HepG2 (cell line): ENCODE results near the gene CXXC5. TPM values are rescaled to one million over a fixed set of nuclear protein-coding genes. Genes with fewer than 3 reads are reported as not detected.

Source experiments
- ATF6 ChIP-seq: sonication (generic); formaldehyde crosslinking; conservative IDR thresholded peaks from 2 replicates; pipeline ENCODE4 v1.4.0; 2020; ENCODE audit warnings: missing genetic modification reagents
- FOXK2 ChIP-seq: fragments of 450-650 bp; IDR thresholded peaks from 2 replicates; pipeline ENCODE4 v1.6.1; 2016
- GABPA ChIP-seq, 2 experiments: IDR thresholded peaks; 2 replicates each; pipeline ENCODE4 v1.6.1; 2011 to 2016; ENCODE audit warnings: low read depth in 2 of 2, low read length in 1 of 2, missing biosample characterization in 1 of 2, missing genetic modification characterization in 1 of 2
- GFI1 ChIP-seq: sonication (generic); formaldehyde crosslinking; IDR thresholded peaks from 2 replicates; pipeline ENCODE4 v1.5.0; 2020; ENCODE audit warnings: missing genetic modification reagents, mild to moderate bottlenecking, borderline replicate concordance
- HMG20A ChIP-seq: IDR thresholded peaks from 2 replicates; pipeline ENCODE4 v1.6.1; 2016; ENCODE audit warnings: borderline replicate concordance
- HMGA1 ChIP-seq: sonication (generic); formaldehyde crosslinking; conservative IDR thresholded peaks from 2 replicates; pipeline ENCODE4 v1.4.0; 2020; ENCODE audit warnings: missing genetic modification reagents
- HNF4G ChIP-seq, 2 experiments: sonication (generic) in 1 of 2; formaldehyde crosslinking in 1 of 2; IDR thresholded peaks; 2 replicates each; pipeline versions ENCODE4 v1.4.0 to v1.6.1; 2011 to 2020; ENCODE audit warnings: borderline replicate concordance in 2 of 2, low read depth in 2 of 2, mild to moderate bottlenecking in 2 of 2, low read length in 1 of 2, missing genetic modification reagents in 1 of 2, moderate library complexity in 1 of 2
- HOXA3 ChIP-seq: sonication (generic); formaldehyde crosslinking; IDR thresholded peaks from 2 replicates; pipeline ENCODE4 v1.5.0; 2020; ENCODE audit warnings: missing genetic modification reagents
- MAFF ChIP-seq: IDR thresholded peaks from 2 replicates; pipeline ENCODE4 v1.6.1; 2011; ENCODE audit warnings: low read depth, low read length, improper control_type of control experiment
- NCOA2 ChIP-seq: sonication (generic); formaldehyde crosslinking; IDR thresholded peaks from 2 replicates; pipeline ENCODE4 v1.8.0; 2022; ENCODE audit warnings: inconsistent platforms
- REL ChIP-seq: sonication (generic); formaldehyde crosslinking; conservative IDR thresholded peaks from 2 replicates; pipeline ENCODE4 v1.8.0; 2022; ENCODE audit warnings: mild to moderate bottlenecking, missing genetic modification reagents, moderate library complexity
- RXRB ChIP-seq: IDR thresholded peaks from 2 replicates; pipeline ENCODE4 v1.6.1; 2016; ENCODE audit warnings: borderline replicate concordance, missing genetic modification reagents, missing compliant biosample characterization
- TCF12 ChIP-seq, 2 experiments: fragments of 450-650 bp in 1 of 2; sonication (generic) in 1 of 2; formaldehyde crosslinking in 1 of 2; IDR thresholded peaks; 2 replicates each; pipeline versions ENCODE4 v1.6.1 to v1.8.0; 2017 to 2022; ENCODE audit warnings: antibody characterized with exemption in 1 of 2, mild to moderate bottlenecking in 1 of 2, missing genetic modification reagents in 1 of 2, moderate library complexity in 1 of 2
- ZFP36L1 ChIP-seq: sonication (generic); formaldehyde crosslinking; IDR thresholded peaks from 2 replicates; pipeline ENCODE4 v1.8.0; 2022; ENCODE audit warnings: mild to moderate bottlenecking, missing genetic modification reagents, moderate library complexity
- ZNF431 ChIP-seq: sonication (generic); formaldehyde crosslinking; IDR thresholded peaks from 2 replicates; pipeline ENCODE4 v1.9.0; 2022; ENCODE audit warnings: missing genetic modification reagents, low read depth, mild to moderate bottlenecking, borderline replicate concordance
- ZNF687 ChIP-seq: sonication (generic); formaldehyde crosslinking; IDR thresholded peaks from 2 replicates; pipeline ENCODE4 v1.5.1; 2020; ENCODE audit warnings: mild to moderate bottlenecking, missing genetic modification reagents, moderate library complexity
- ZNF746 ChIP-seq: sonication (generic); formaldehyde crosslinking; IDR thresholded peaks from 2 replicates; pipeline ENCODE4 v1.8.0; 2022; ENCODE audit warnings: mild to moderate bottlenecking, missing genetic modification reagents
- ZSCAN21 ChIP-seq: sonication (generic); formaldehyde crosslinking; IDR thresholded peaks from 2 replicates; pipeline ENCODE4 v1.8.0; 2022; ENCODE audit warnings: mild to moderate bottlenecking, missing genetic modification reagents, moderate library complexity, borderline replicate concordance
- polyA plus RNA-seq, 8 experiments: library from polyadenylated mRNA; depleted of rRNA in 3 of 8; stranded (reverse) in 7 of 8; unstranded in 1 of 8; fragments of >200 nt; fragmentation: Illumina TruSeq in 4 of 8; extraction: Trizol in 4 of 8; gene quantifications; 2 replicates each; pipeline versions ENCODE4 v1.2.1 to v1.2.3, GENCODE V29; 2011 to 2016; ENCODE audit warnings: low read depth in 4 of 8, missing spikeins in 1 of 8, mixed read lengths in 1 of 8; ENCODE audit not compliant: insufficient read depth in 1 of 8
- total RNA-seq, 5 experiments: library from RNA; depleted of rRNA; stranded (reverse); fragments of >200 nt; fragmentation: Illumina TruSeq; extraction: Trizol; gene quantifications; 2 replicates each; pipeline ENCODE4 v1.2.3, GENCODE V29; 2016; ENCODE audit warnings: low read depth in 1 of 5
- TF ChIP-seq, protein P1 (sequence below): sonication (generic); formaldehyde crosslinking; IDR thresholded peaks from 2 replicates; pipeline ENCODE4 v1.8.1; 2023; ENCODE audit warnings: mild to moderate bottlenecking, inconsistent platforms, moderate library complexity, missing genetic modification reagents, borderline replicate concordance

CXXC5 gene
- total and polyA plus RNA-seq, 2 of the 13 experiments (the other 11 are each of a cell fraction or from before 2014, with no cell fraction given) = 32.3 to 33.0 TPM

DNA sequence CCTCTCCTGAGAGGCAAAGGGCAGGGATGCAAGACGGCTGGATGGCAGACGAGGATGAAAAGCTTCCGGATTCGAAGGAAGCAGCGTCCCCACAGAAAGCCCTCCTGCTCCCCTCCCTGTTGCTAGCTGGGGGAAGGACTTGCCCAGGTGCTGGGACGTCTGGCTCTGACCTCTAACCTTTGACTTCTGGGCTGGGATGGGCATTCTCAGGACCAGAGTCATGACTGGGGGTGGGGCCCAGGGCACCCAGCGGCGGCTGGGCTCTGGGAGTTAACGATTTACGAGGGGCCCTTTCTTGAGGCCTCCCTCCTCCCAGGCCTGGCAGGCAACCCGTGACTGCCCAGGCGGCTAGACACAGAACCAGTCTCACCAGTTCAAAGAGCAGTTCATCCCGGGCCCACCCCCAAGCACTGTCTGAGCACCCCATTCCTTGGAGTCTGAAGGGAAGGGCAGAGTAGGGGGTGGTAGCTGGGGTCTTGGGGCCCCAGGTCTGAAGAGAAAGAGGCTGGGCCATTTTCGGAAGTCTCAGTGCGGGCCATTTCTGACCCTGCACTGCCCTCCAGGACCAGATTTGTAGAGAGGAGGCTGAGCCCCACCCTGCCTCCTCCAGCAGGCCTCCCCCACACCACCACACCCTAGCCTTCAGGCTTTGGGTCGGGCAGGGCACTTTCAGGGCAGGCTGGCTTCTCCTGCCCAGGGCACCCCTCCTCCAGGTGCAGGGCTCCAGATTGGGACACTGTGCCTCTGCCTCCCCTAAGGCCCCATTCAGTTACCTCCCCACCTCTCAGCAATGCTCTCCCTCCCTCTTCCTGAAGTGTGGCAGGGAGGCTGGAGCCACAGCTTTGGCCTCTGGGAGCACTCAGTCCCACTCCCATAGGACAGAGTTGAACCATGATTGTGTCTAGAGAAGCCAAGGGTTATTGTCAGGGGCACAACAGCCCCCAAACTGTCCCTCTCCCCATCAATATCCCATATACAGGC is 5.0 kb upstream of the CXXC5 start (continued):
- TF ChIP-seq NCOA2 (CRISPR knock-in tag) (peak; percentile 68), GABPA (IDR thresholded peaks at IDR 0.05; ENCODE audit: low read depth, low read length) (no peak), GABPA (CRISPR knock-in tag; IDR thresholded peaks at IDR 0.05; ENCODE audit: low read depth) (peak; percentile 36; the same call in 1 of the 2 replicates), HMG20A (peak; percentile 63; the same call in 1 of the 2 replicates), ZSCAN21 (CRISPR knock-in tag) (peak; percentile 68; the same call in 1 of the 2 replicates), ZNF431 (CRISPR knock-in tag) (peak; percentile 70; the same call in 1 of the 2 replicates), HOXA3 (CRISPR knock-in tag) (peak; percentile 57; the same call in 1 of the 2 replicates), ZFP36L1 (CRISPR knock-in tag) (0 out of 2 replicates have a peak, but pooled peaks have one; percentile 39), HNF4G (IDR thresholded peaks at IDR 0.05; ENCODE audit: borderline replicate concordance, low read depth, low read length) (peak; percentile 75; the same call in 1 of the 2 replicates), HNF4G (CRISPR knock-in tag; IDR thresholded peaks at IDR 0.05; ENCODE audit: borderline replicate concordance, low read depth) (no peak; the same call in 1 of the 2 replicates), GFI1 (CRISPR knock-in tag) (peak; percentile 73; the same call in 1 of the 2 replicates), ATF6 (CRISPR knock-in tag) (no peak), REL (CRISPR knock-in tag) (no peak), FOXK2 (no peak), HMGA1 (CRISPR knock-in tag) (no peak), TCF12 (IDR thresholded peaks at IDR 0.05) (no peak), TCF12 (CRISPR knock-in tag; IDR thresholded peaks at IDR 0.05) (peak; percentile 28; the same call in 1 of the 2 replicates), RXRB (CRISPR knock-in tag) (peak; percentile 75), MAFF (no peak), ZNF687 (peak; percentile 96), ZNF746 (CRISPR knock-in tag) (peak; percentile 94)
- TF ChIP-seq, protein P1, sequence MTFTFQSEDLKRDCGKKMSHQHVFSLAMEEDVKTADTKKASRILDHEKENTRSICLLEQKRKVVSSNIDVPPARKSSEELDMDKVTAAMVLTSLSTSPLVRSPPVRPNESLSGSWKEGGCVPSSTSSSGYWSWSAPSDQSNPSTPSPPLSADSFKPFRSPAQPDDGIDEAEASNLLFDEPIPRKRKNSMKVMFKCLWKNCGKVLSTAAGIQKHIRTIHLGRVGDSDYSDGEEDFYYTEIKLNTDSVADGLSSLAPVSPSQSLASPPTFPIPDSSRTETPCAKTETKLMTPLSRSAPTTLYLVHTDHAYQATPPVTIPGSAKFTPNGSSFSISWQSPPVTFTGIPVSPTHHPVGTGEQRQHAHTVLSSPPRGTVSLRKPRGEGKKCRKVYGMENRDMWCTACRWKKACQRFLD (CRISPR knock-in tag) = 0 out of 2 replicates have a peak, but pooled peaks have one; percentile 27
